ENCODE measurements around the gene ZNF792.
"Not testable (repeated sequence)": the region's sequence is repeated elsewhere in the genome, so short reads cannot be mapped to it uniquely, and the experiment has no call there.

Gene ZNF792

GRCh38 chr19:34998777-34999497 is 34.9 kb upstream of the ZNF792 start:
- DNase-seq (ENCODE audit: low read depth) = no peak

GRCh38 chr19:34998224-34998623 is 34.2 kb upstream of the ZNF792 start:
- DNase-seq (ENCODE audit: low read depth) = not testable (repeated sequence)

- DNase-seq (ENCODE audit: low read depth) = no peak
Observed at GRCh38 chr19:34997071-34997617, 33.1 kb upstream of the ZNF792 start.

- DNase-seq (ENCODE audit: low read depth) = no peak
Observed at GRCh38 chr19:34995551-34995950, 31.5 kb upstream of the ZNF792 start.

GRCh38 chr19:34994643-34995541 is 30.9 kb upstream of the ZNF792 start:
- DNase-seq (ENCODE audit: low read depth) = no peak

GRCh38 chr19:34994286-34994642 is 30.2 kb upstream of the ZNF792 start:
- no peak for DNase-seq (ENCODE audit: low read depth)

GRCh38 chr19:34992582-34992981 is 28.6 kb upstream of the ZNF792 start:
- not testable (repeated sequence) for DNase-seq (ENCODE audit: low read depth)

- no peak for DNase-seq (ENCODE audit: low read depth)
Observed at GRCh38 chr19:34991542-34992333, 27.7 kb upstream of the ZNF792 start.

GRCh38 chr19:34990578-34991192 is 26.7 kb upstream of the ZNF792 start:
- DNase-seq (ENCODE audit: low read depth) = no peak

GRCh38 chr19:34989298-34989697 is 25.3 kb upstream of the ZNF792 start:
- DNase-seq (ENCODE audit: low read depth) = no peak

GRCh38 chr19:34988119-34988518 is 24.1 kb upstream of the ZNF792 start:
- no peak for DNase-seq (ENCODE audit: low read depth)

- DNase-seq (ENCODE audit: low read depth) = no peak
Observed at GRCh38 chr19:34985249-34986022, 21.4 kb upstream of the ZNF792 start.

- DNase-seq (ENCODE audit: low read depth) = no peak
Observed at GRCh38 chr19:34984287-34984686, 20.3 kb upstream of the ZNF792 start.

- DNase-seq (ENCODE audit: low read depth) = no peak
Observed at GRCh38 chr19:34983786-34984185, 19.8 kb upstream of the ZNF792 start.

- no peak for DNase-seq (ENCODE audit: low read depth)
Observed at GRCh38 chr19:34982275-34982674, 18.2 kb upstream of the ZNF792 start.

- no peak for DNase-seq (ENCODE audit: low read depth)
Observed at GRCh38 chr19:34979819-34980640, 16.0 kb upstream of the ZNF792 start.

- no peak for DNase-seq (ENCODE audit: low read depth)
Observed at GRCh38 chr19:34976611-34977010, 12.6 kb upstream of the ZNF792 start.

GRCh38 chr19:34975056-34975455 is 11.0 kb upstream of the ZNF792 start:
- DNase-seq (ENCODE audit: low read depth) = no peak

- no peak for DNase-seq (ENCODE audit: low read depth)
Observed at GRCh38 chr19:34974646-34975045, 10.6 kb upstream of the ZNF792 start.

- no peak for DNase-seq (ENCODE audit: low read depth)
Observed at GRCh38 chr19:34972163-34972705, 8.2 kb upstream of the ZNF792 start.
